ENCODE measurements around the gene PPARA. TPM values are rescaled to one million over a fixed set of nuclear protein-coding genes. Genes with fewer than 3 reads are reported as not detected.

PPARA gene
- total RNA-seq, 1 experiment from 2014 or later: 14.5 TPM

DNA sequence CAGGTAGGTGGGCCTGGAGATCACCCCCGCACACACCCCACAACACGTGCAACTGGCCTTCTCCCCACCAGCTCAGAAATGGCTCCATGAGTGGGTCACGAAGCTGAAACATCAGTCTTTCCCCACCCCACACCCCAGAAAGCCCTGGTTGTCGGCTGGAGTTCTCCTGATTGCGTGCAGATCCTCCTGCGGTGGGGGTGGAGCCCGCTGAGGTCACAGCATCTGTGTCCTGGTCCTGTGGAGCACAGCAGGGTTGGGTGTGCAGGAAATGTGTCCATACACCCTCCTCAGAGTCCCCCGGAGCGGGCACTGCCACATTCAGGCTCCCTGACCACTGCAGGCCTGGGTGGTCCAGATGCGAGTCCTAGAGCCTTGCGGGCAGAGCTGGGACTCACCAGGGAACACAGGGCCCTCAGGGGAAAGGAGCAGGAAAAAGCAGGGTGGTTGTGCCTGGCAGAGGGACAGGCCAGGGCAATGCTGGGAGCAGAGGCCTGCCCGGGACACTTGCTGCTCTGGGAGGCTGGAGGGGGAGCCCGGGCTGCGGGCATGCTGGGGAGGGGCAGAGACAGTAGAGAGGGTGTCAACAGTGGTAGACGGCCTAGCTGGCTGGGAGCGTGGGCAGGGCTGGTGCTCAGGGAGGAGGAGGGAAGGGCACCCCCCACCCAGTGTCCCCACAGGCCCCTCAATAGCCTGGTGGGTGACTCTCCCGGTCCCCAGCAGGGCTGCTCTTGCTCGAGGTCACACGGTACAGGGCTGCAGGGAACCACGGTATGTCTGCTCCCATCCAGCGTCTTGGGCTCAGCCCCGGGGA, 42.4 kb upstream of the PPARA start:
- peaks cover 8 to 57% of the 10 kb centered on the region in 2 experiments; a peak in 3 of 4 replicates for H3K4me1 ChIP-seq (ENCODE audit: control insufficient read depth in 1 of 2, insufficient read depth in 2 of 2, low read length in 2 of 2)
- H3K36me3 ChIP-seq (ENCODE audit: control insufficient read depth in 1 of 2, insufficient read depth in 2 of 2, low read length in 2 of 2): peaks cover 15 to 36% of the 10 kb centered on the region in 2 experiments; a peak in 3 of 4 replicates
- peaks cover 22% of the 10 kb centered on the region; the same call in 1 of the 2 replicates for H3K79me2 ChIP-seq (ENCODE audit: insufficient read depth, low read length)
- H3K4me3 ChIP-seq (replicated peaks in 1 of 2; ENCODE audit: low read depth in 1 of 2, low read length in 2 of 2): no peak overlapping the region
- BruUV-seq (replicated peaks): no TSS peak
- peak overlapping the region; percentile 52 for H3K27ac ChIP-seq (ENCODE audit: low read depth, low read length)
- RAD21 ChIA-PET (ENCODE audit: low non-redundant PET in 1 of 2, low total read pairs in 2 of 2, uncharacterized antibody in 2 of 2, unreplicated experiment in 2 of 2): no interaction called here
- H2AFZ ChIP-seq (ENCODE audit: low read depth, low read length, poor library complexity, severe bottlenecking): no peak overlapping the region
- H3K9me3 ChIP-seq (ENCODE audit: control insufficient read depth in 1 of 2, insufficient read depth in 1 of 2, low read depth in 1 of 2, low read length in 2 of 2): no peaks in the 10 kb centered on the region
- H4K20me1 ChIP-seq (ENCODE audit: insufficient read depth): no peaks in the 10 kb centered on the region
- DNase-seq (ENCODE audit: low read depth, low spot score) (no peak), ATAC-seq (0 out of 2 replicates have a peak, but pooled peaks have one; percentile 3)
- CTCF ChIA-PET: no interaction called here
- no peak overlapping the region for H3K4me2 ChIP-seq (ENCODE audit: low read length)
- no peak overlapping the region; the same call in 1 of the 2 replicates for H3K9ac ChIP-seq (ENCODE audit: low read length)
- TF ChIP-seq POLR2A (IDR thresholded peaks at IDR 0.05; ENCODE audit: borderline replicate concordance, extremely low read depth, insufficient read depth, insufficient read length) (no peak), TCF7L2 (IDR thresholded peaks at IDR 0.05; ENCODE audit: borderline replicate concordance, extremely low read depth, insufficient read depth, insufficient read length) (no peak), POLR2AphosphoS5 (IDR thresholded peaks at IDR 0.05; ENCODE audit: low read depth, low read length) (no peak; the same call in none of the 2 replicates), FOSL1 (IDR thresholded peaks at IDR 0.05; ENCODE audit: low read depth) (no peak), CEBPB (IDR thresholded peaks at IDR 0.05; ENCODE audit: low read depth) (no peak), YY1 (IDR thresholded peaks at IDR 0.05; ENCODE audit: extremely low read depth, insufficient replicate concordance, low read depth, low read length) (no peak), JUND (IDR thresholded peaks at IDR 0.05) (no peak), SRF (IDR thresholded peaks at IDR 0.05; ENCODE audit: low read depth) (no peak)
- TF ChIP-seq, protein P1, sequence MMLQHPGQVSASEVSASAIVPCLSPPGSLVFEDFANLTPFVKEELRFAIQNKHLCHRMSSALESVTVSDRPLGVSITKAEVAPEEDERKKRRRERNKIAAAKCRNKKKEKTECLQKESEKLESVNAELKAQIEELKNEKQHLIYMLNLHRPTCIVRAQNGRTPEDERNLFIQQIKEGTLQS (IDR thresholded peaks at IDR 0.05): no peak
- TF ChIP-seq, protein P2, sequence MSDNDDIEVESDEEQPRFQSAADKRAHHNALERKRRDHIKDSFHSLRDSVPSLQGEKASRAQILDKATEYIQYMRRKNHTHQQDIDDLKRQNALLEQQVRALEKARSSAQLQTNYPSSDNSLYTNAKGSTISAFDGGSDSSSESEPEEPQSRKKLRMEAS (IDR thresholded peaks at IDR 0.05): no peak
- POLR2A ChIA-PET: no interaction called here
- intact Hi-C loops (cut with micrococcal nuclease): no loop called here
- H3K9me2 ChIP-seq (ENCODE audit: insufficient read depth): no peaks in the 10 kb centered on the region
- no peaks in the 10 kb centered on the region for H3K27me3 ChIP-seq (ENCODE audit: insufficient read depth, low read length)
